Trophoblast cell (in vitro differentiated cells and primary cell): Measurements from ENCODE around the gene PAQR9.

Experiments
- DNase-seq, 2 donors: peaks; one replicate each; pipeline ENCODE4 v3.0.0-alpha.2; 2016
- H2AFZ ChIP-seq: 2 replicates; pipeline ENCODE4 v1.6.1; 2013; ENCODE audit warnings: low read length, moderate library complexity, mild to moderate bottlenecking; ENCODE audit not compliant: insufficient read depth, poor library complexity
- H2AK5ac ChIP-seq: 2 replicates; pipeline ENCODE4 v1.6.1; 2013; ENCODE audit warnings: mild to moderate bottlenecking, low read length
- H2BK120ac ChIP-seq: 2 replicates; pipeline ENCODE4 v1.6.1; 2013; ENCODE audit warnings: low read length, mild to moderate bottlenecking, moderate library complexity; ENCODE audit not compliant: insufficient read depth, poor library complexity
- H2BK12ac ChIP-seq: 2 replicates; pipeline ENCODE4 v1.6.1; 2013; ENCODE audit warnings: mild to moderate bottlenecking, low read length, moderate library complexity
- H2BK5ac ChIP-seq: 2 replicates; pipeline ENCODE4 v1.6.1; 2013; ENCODE audit warnings: low read length, low read depth, moderate library complexity, mild to moderate bottlenecking; ENCODE audit not compliant: poor library complexity
- H3K14ac ChIP-seq: 2 replicates; pipeline ENCODE4 v1.6.1; 2013; ENCODE audit warnings: mild to moderate bottlenecking, low read length
- H3K18ac ChIP-seq: 2 replicates; pipeline ENCODE4 v1.6.1; 2013; ENCODE audit warnings: mild to moderate bottlenecking, low read length
- H3K23ac ChIP-seq: 2 replicates; pipeline ENCODE4 v1.6.1; 2013; ENCODE audit warnings: low read length
- H3K27ac ChIP-seq: 2 replicates; pipeline ENCODE4 v1.5.1; 2013; ENCODE audit warnings: low read depth, mild to moderate bottlenecking, inconsistent platforms, low read length, moderate library complexity
- H3K27me3 ChIP-seq: 2 replicates; pipeline ENCODE4 v1.6.1; 2013; ENCODE audit warnings: inconsistent platforms, mild to moderate bottlenecking, low read length, moderate library complexity; ENCODE audit not compliant: insufficient read depth
- H3K36me3 ChIP-seq, 2 experiments: 1 replicate in 1 of 2; 2 replicates in 1 of 2; pipeline ENCODE4 v1.6.1; 2013; ENCODE audit warnings: low read length in 2 of 2, mild to moderate bottlenecking in 2 of 2, moderate library complexity in 1 of 2; ENCODE audit not compliant: insufficient read depth in 2 of 2, control insufficient read depth in 1 of 2
- H3K4ac ChIP-seq: 2 replicates; pipeline ENCODE4 v1.6.1; 2013; ENCODE audit warnings: low read depth, mild to moderate bottlenecking, low read length, moderate library complexity
- H3K4me1 ChIP-seq, 2 experiments: 1 replicate in 1 of 2; 2 replicates in 1 of 2; pipeline ENCODE4 v1.6.1; 2013; ENCODE audit warnings: low read length in 2 of 2, mild to moderate bottlenecking in 2 of 2, moderate library complexity in 1 of 2; ENCODE audit not compliant: insufficient read depth in 2 of 2, control insufficient read depth in 1 of 2
- H3K4me2 ChIP-seq: 2 replicates; pipeline ENCODE4 v1.6.1; 2013; ENCODE audit warnings: inconsistent platforms, mild to moderate bottlenecking, low read length, moderate library complexity
- H3K4me3 ChIP-seq: 2 replicates; pipeline ENCODE4 v1.5.1; 2013; ENCODE audit warnings: mild to moderate bottlenecking, low read depth, low read length, inconsistent platforms
- H3K79me1 ChIP-seq: one replicate; pipeline ENCODE4 v1.6.1; 2013; ENCODE audit warnings: low read length
- H3K79me2 ChIP-seq: 2 replicates; pipeline ENCODE4 v1.6.1; 2013; ENCODE audit warnings: low read length, mild to moderate bottlenecking; ENCODE audit not compliant: control insufficient read depth, insufficient read depth, poor library complexity
- H3K9ac ChIP-seq: 2 replicates; pipeline ENCODE4 v1.6.1; 2013; ENCODE audit warnings: mild to moderate bottlenecking, low read length
- H3K9me3 ChIP-seq: 2 replicates; pipeline ENCODE4 v1.6.1; 2013; ENCODE audit warnings: low read depth, mild to moderate bottlenecking, control low read depth, inconsistent platforms, low read length; ENCODE audit not compliant: insufficient read depth
- H4K12ac ChIP-seq: 2 replicates; pipeline ENCODE4 v1.6.1; 2013; ENCODE audit warnings: low read depth, mild to moderate bottlenecking, low read length, moderate library complexity
- H4K8ac ChIP-seq: 2 replicates; pipeline ENCODE4 v1.6.1; 2013; ENCODE audit warnings: low read depth, mild to moderate bottlenecking, low read length, moderate library complexity
- H4K91ac ChIP-seq: one replicate; pipeline ENCODE4 v1.6.1; 2013; ENCODE audit warnings: low read depth, mild to moderate bottlenecking, low read length, moderate library complexity
- WGBS: extraction: QIAGEN DNeasy Blood & Tissue Kit; methylation state at CpG from one replicate; pipeline ENCODE4 v1.1.7; 2013; ENCODE audit warnings: missing lambda C conversion rate; ENCODE audit not compliant: insufficient read length, insufficient coverage; ENCODE audit errors: extremely low coverage; 5-methylcytosine and 5-hydroxymethylcytosine counted together

Gene PAQR9

GRCh38 chr3:142983318-142983717, 19.8 kb upstream of the PAQR9 start:
- no peak overlapping the region for H3K9ac ChIP-seq
- H2BK120ac ChIP-seq = no peak overlapping the region
- no peak overlapping the region for H2AFZ ChIP-seq
- H4K12ac ChIP-seq = no peak overlapping the region
- H4K8ac ChIP-seq = no peak overlapping the region
- H3K27me3 ChIP-seq = no peaks in the 10 kb centered on the region
- H3K4me3 ChIP-seq = no peak overlapping the region
- no peak overlapping the region for H2BK12ac ChIP-seq
- no peak overlapping the region for H2BK5ac ChIP-seq
- no peak overlapping the region for H3K14ac ChIP-seq
- no peaks in the 10 kb centered on the region for H3K4me1 ChIP-seq
- no peak overlapping the region for H4K91ac ChIP-seq
- H3K4ac ChIP-seq = no peak overlapping the region
- no peak overlapping the region for H3K27ac ChIP-seq
- no peak overlapping the region for H2AK5ac ChIP-seq
- WGBS = no CpG with 5 or more reads among the region's 2 CpGs
- H3K79me1 ChIP-seq = no peaks in the 10 kb centered on the region
- no peaks in the 10 kb centered on the region for H3K36me3 ChIP-seq
- no peak overlapping the region for H3K23ac ChIP-seq
- no peak for DNase-seq
- no peaks in the 10 kb centered on the region for H3K79me2 ChIP-seq
- no peaks in the 10 kb centered on the region for H3K9me3 ChIP-seq
- no peak overlapping the region for H3K4me2 ChIP-seq
- no peak overlapping the region for H3K18ac ChIP-seq

DNA sequence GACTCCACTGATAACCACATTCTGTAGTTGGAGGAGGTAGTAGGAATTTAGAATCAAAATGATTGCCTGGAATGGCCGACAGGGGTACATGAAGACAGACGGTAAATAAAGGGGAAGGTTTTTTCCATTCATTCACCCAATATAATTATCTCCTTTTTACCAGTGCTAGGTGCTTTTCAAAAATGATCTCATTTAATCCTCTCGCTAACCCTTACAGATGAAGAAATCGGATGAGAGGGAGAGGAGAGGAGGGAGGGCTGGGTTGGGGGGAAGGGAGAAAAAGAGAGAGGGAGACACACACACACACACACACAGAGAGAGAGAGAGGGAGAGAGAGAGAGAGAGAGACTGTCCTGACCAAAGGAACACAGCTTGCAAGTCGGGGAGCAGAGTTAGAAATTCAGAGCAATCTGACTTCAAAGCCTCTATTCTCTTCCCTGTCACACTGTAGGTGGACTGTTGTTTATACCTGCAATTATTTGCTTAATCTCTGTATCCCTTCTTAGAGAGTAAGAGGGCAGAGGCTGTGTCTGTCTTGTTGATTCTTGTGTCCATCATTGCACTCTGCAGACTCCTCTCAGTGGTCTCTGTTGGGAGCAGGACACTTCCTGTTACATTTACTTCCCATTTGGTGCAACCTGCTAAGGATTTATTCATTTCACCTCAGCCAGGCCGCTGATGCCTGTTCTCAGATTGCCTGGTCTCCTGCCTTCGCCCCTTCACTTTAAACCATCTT, 18.7 kb upstream of the PAQR9 start:
- H3K9ac ChIP-seq = no peak overlapping the region
- no peak overlapping the region for H3K14ac ChIP-seq
- H2BK120ac ChIP-seq = no peak overlapping the region
- no peak overlapping the region for H3K23ac ChIP-seq
- no peaks in the 10 kb centered on the region for H3K27me3 ChIP-seq
- no peak overlapping the region for H3K18ac ChIP-seq
- no CpG with 5 or more reads among the region's 7 CpGs for WGBS
- H3K27ac ChIP-seq = no peak overlapping the region
- no peaks in the 10 kb centered on the region for H3K36me3 ChIP-seq
- H4K91ac ChIP-seq = no peak overlapping the region
- H3K9me3 ChIP-seq = no peaks in the 10 kb centered on the region
- no peak overlapping the region for H3K4me3 ChIP-seq
- no peaks in the 10 kb centered on the region for H3K4me1 ChIP-seq
- no peak overlapping the region for H2AK5ac ChIP-seq
- DNase-seq = no peak
- H2AFZ ChIP-seq = no peak overlapping the region
- H3K4me2 ChIP-seq = no peak overlapping the region
- no peaks in the 10 kb centered on the region for H3K79me2 ChIP-seq
- H2BK5ac ChIP-seq = no peak overlapping the region
- no peak overlapping the region for H2BK12ac ChIP-seq
- no peaks in the 10 kb centered on the region for H3K79me1 ChIP-seq
- no peak overlapping the region for H3K4ac ChIP-seq
- H4K12ac ChIP-seq = no peak overlapping the region
- H4K8ac ChIP-seq = no peak overlapping the region

GRCh38 chr3:142981108-142981507, 17.6 kb upstream of the PAQR9 start:
- no CpG with 5 or more reads among the region's 3 CpGs for WGBS
- no peak overlapping the region for H2BK5ac ChIP-seq
- no peak overlapping the region for H2AFZ ChIP-seq
- no peak overlapping the region for H3K4me2 ChIP-seq
- H3K79me1 ChIP-seq = no peaks in the 10 kb centered on the region
- H3K23ac ChIP-seq = no peak overlapping the region
- H4K12ac ChIP-seq = no peak overlapping the region
- no peak for DNase-seq
- H3K9ac ChIP-seq = no peak overlapping the region
- H3K27me3 ChIP-seq = no peaks in the 10 kb centered on the region
- no peak overlapping the region for H2BK120ac ChIP-seq
- no peak overlapping the region for H3K4me3 ChIP-seq
- H3K4me1 ChIP-seq = no peaks in the 10 kb centered on the region
- no peaks in the 10 kb centered on the region for H3K79me2 ChIP-seq
- H4K8ac ChIP-seq = no peak overlapping the region
- H2BK12ac ChIP-seq = no peak overlapping the region
- no peak overlapping the region for H2AK5ac ChIP-seq
- no peak overlapping the region for H3K14ac ChIP-seq
- H3K27ac ChIP-seq = no peak overlapping the region
- no peaks in the 10 kb centered on the region for H3K36me3 ChIP-seq
- H3K9me3 ChIP-seq = no peaks in the 10 kb centered on the region
- H3K18ac ChIP-seq = no peak overlapping the region
- H3K4ac ChIP-seq = no peak overlapping the region
- H4K91ac ChIP-seq = no peak overlapping the region

GRCh38 chr3:142977399-142977728, 13.9 kb upstream of the PAQR9 start:
- Histone ChIP-seq H3K4me2 (no peak overlapping the region), H3K9me3 (no peaks in the 10 kb centered on the region), H4K12ac (no peak overlapping the region), H3K4me1 (no peaks in the 10 kb centered on the region), H4K91ac (no peak overlapping the region), H3K27ac (no peak overlapping the region), H3K23ac (no peak overlapping the region), H2BK5ac (no peak overlapping the region), H3K79me1 (no peaks in the 10 kb centered on the region), H4K8ac (no peak overlapping the region), H3K27me3 (no peaks in the 10 kb centered on the region), H3K4ac (no peak overlapping the region), H3K36me3 (no peaks in the 10 kb centered on the region), H2BK120ac (no peak overlapping the region), H3K4me3 (no peak overlapping the region), H3K9ac (no peak overlapping the region), H2AFZ (no peak overlapping the region), H2BK12ac (no peak overlapping the region), H2AK5ac (no peak overlapping the region), H3K79me2 (no peaks in the 10 kb centered on the region), H3K18ac (no peak overlapping the region), H3K14ac (no peak overlapping the region)
- no CpG with 5 or more reads among the region's 1 CpG for WGBS
- DNase-seq = no peak
